Ishikawa (cell line): Measurements from ENCODE around the gene DAND5.

Experiments used
- CEBPB ChIP-seq: IDR thresholded peaks from 2 replicates; pipeline ENCODE4 v1.6.1; 2012
- EP300 ChIP-seq: IDR thresholded peaks from 2 replicates; pipeline ENCODE4 v1.6.1; 2012; ENCODE audit warnings: borderline replicate concordance
- MAX ChIP-seq: IDR thresholded peaks from 2 replicates; pipeline ENCODE4 v1.6.1; 2012
- REST ChIP-seq: IDR thresholded peaks from 2 replicates; pipeline ENCODE4 v1.6.1; 2012; ENCODE audit warnings: low read depth, mild to moderate bottlenecking
- TAF1 ChIP-seq: IDR thresholded peaks from 2 replicates; pipeline ENCODE4 v1.6.1; 2012; ENCODE audit warnings: low read depth, mild to moderate bottlenecking
- TCF12 ChIP-seq: IDR thresholded peaks from 2 replicates; pipeline ENCODE4 v1.6.1; 2012; ENCODE audit warnings: low read depth
- TEAD4 ChIP-seq: IDR thresholded peaks from 2 replicates; pipeline ENCODE4 v1.6.1; 2012
- USF1 ChIP-seq: IDR thresholded peaks from 2 replicates; pipeline ENCODE4 v1.6.1; 2012
- YY1 ChIP-seq: IDR thresholded peaks from 2 replicates; pipeline ENCODE4 v1.6.1; 2012; ENCODE audit warnings: low read depth

- no peak for TF ChIP-seq EP300
- TF ChIP-seq USF1 = no peak
- no peak for TF ChIP-seq MAX
- no peak for TF ChIP-seq TCF12
- no peak for TF ChIP-seq REST
- no peak for TF ChIP-seq TEAD4
- TF ChIP-seq YY1 = no peak
- no peak for TF ChIP-seq CEBPB
- TF ChIP-seq TAF1 = no peak
Measured at GRCh38 chr19:12974301-12975220, 5.2 kb downstream of the DAND5 start.
